GM12892 (cell line): Measurements from ENCODE around the gene CYTH3.

Experiments used
- POLR2A ChIP-seq: IDR thresholded peaks from 2 replicates; pipeline ENCODE4 v1.6.1; 2011; ENCODE audit warnings: low read depth, low read length, control low read depth
- POLR2AphosphoS5 ChIP-seq: IDR thresholded peaks from 2 replicates; pipeline ENCODE4 v1.6.1; 2011; ENCODE audit warnings: low read depth, low read length, control low read depth
- TAF1 ChIP-seq: IDR thresholded peaks from 2 replicates; pipeline ENCODE4 v1.6.1; 2011; ENCODE audit warnings: low read depth, mild to moderate bottlenecking, control low read depth, low read length, borderline replicate concordance

DNA sequence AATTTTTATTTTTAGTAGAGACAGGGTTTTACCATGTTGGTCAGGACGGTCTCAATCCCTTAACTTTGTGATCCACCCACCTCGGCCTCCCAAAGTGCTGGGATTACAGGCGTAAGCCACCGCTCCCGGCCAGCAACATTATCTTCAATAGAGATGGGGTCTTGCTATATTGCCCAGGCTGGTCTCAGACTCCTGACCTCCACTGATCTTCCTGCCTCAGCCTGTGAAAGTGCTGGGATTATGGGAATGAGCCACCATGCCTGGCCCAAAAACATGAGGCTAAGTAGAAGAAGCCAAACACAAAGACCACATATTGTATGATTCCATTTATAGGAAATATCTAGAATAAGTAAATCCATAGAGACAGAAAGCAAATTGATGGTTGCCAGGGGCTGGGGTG lies 19.1 kb upstream of the CYTH3 start:
- TF ChIP-seq POLR2A (no peak), POLR2AphosphoS5 (no peak), TAF1 (no peak)
